Measurements from ENCODE around the gene LRP2.

Gene LRP2

DNA sequence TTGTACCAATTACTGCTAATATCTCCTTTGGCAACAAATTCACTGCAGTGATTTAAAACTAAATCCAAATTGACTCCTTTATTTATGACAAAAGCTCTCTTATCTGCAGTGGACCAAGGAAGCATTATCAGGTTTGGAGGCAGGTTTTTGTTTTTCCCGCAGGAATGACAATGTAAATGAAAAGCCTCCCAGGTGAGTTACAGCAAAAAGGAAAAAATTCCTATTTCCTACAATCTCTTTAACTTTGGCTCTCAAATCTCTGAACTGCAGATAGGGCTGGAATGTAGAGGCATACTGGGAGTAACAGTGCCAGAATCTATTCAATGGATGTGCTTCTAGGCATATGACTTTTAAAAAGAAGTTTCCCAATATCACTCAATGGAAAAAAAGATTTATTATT, 28.9 kb upstream of the LRP2 start:
- intact Hi-C loops (cut with DNase I; ENCODE audit: low total_unique reads): no loop called here
- Histone ChIP-seq H3K36me3 (no peaks in the 10 kb centered on the region), H3K4me1 (no peaks in the 10 kb centered on the region), H3K27ac (no peak overlapping the region), H3K9me3 (no peaks in the 10 kb centered on the region), H3K4me3 (no peak overlapping the region), H3K27me3 (no peaks in the 10 kb centered on the region)
- TF ChIP-seq, protein P1, sequence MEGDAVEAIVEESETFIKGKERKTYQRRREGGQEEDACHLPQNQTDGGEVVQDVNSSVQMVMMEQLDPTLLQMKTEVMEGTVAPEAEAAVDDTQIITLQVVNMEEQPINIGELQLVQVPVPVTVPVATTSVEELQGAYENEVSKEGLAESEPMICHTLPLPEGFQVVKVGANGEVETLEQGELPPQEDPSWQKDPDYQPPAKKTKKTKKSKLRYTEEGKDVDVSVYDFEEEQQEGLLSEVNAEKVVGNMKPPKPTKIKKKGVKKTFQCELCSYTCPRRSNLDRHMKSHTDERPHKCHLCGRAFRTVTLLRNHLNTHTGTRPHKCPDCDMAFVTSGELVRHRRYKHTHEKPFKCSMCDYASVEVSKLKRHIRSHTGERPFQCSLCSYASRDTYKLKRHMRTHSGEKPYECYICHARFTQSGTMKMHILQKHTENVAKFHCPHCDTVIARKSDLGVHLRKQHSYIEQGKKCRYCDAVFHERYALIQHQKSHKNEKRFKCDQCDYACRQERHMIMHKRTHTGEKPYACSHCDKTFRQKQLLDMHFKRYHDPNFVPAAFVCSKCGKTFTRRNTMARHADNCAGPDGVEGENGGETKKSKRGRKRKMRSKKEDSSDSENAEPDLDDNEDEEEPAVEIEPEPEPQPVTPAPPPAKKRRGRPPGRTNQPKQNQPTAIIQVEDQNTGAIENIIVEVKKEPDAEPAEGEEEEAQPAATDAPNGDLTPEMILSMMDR (IDR thresholded peaks at IDR 0.05): no peak
- DNase-seq: no peak

DNA sequence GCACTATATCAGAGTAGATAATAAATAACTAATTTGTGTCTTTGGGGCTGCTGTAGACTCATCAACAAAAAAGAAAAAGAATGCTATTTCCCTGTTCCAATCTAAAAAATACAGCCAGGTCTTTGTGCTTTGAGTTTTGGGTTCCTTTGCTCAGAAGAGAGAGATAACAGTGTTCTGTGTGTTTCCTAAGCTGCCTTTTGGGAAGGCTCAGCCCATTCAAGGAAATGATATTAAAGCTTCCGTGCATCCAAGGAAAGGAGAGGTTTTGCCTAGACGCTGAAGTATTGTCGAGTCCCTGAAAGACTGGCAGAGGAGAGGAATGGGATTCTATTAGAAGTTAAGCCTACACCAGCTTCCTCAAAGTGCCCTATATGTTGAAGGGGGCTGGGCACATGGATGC, 25.8 kb upstream of the LRP2 start:
- TF ChIP-seq, protein P1 (IDR thresholded peaks at IDR 0.05): no peak
- no peak overlapping the region for H3K27ac ChIP-seq
- intact Hi-C loops (cut with DNase I; ENCODE audit: low total_unique reads): no loop called here
- H3K4me1 ChIP-seq: no peaks in the 10 kb centered on the region
- H3K36me3 ChIP-seq: no peaks in the 10 kb centered on the region
- H3K9me3 ChIP-seq: no peaks in the 10 kb centered on the region
- no peak overlapping the region for H3K4me3 ChIP-seq
- DNase-seq: no peak
- no peaks in the 10 kb centered on the region for H3K27me3 ChIP-seq

DNA sequence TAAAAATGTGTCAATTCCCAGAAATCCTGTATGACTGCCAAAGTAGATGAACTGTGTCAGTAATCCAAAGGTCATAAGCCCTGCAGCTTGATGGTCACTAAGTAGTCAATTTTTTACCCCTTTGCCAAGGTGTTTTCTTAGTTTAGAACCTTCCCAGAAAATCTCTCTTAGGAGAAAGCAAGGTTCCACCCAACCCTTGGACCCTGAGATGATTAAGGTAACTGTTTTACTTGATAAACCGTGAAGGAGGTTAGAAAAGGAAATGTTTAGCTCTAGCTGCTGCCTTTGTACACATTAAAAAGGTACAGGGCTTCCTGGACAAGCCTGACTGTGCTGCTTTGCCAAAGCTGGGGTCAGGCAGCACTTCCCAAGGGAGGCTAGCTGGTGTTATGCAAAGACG, 24.4 kb upstream of the LRP2 start:
- no peaks in the 10 kb centered on the region for H3K4me1 ChIP-seq
- H3K36me3 ChIP-seq: no peaks in the 10 kb centered on the region
- no peak overlapping the region for H3K4me3 ChIP-seq
- H3K9me3 ChIP-seq: no peaks in the 10 kb centered on the region
- DNase-seq: no peak
- TF ChIP-seq, protein P1 (IDR thresholded peaks at IDR 0.05): no peak
- intact Hi-C loops (cut with DNase I; ENCODE audit: low total_unique reads): no loop called here
- H3K27ac ChIP-seq: no peak overlapping the region
- no peaks in the 10 kb centered on the region for H3K27me3 ChIP-seq

DNA sequence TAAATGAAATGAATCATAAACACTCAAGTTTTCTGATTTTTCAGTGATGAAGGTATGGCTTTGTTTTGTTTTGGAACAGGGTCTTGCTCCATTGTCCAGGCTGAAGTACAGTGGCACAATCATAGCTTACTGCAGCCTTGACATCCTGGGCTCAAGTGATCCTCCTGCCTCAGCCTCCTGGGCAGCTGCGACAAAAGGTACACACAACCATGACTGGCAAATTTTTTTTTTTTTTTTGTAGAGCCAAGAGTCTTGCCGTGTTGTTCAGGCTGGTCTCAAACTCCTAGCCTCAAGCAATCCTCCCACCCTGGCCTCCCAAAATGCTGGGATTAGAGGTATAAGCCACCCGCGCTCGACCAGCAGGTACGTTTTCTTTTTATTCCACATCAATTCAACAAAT, 22.5 kb upstream of the LRP2 start:
- no peaks in the 10 kb centered on the region for H3K36me3 ChIP-seq
- TF ChIP-seq, protein P1 (IDR thresholded peaks at IDR 0.05): no peak
- H3K27me3 ChIP-seq: no peaks in the 10 kb centered on the region
- H3K4me1 ChIP-seq: no peaks in the 10 kb centered on the region
- intact Hi-C loops (cut with DNase I; ENCODE audit: low total_unique reads): no loop called here
- H3K4me3 ChIP-seq: no peak overlapping the region
- no peak for DNase-seq
- no peaks in the 10 kb centered on the region for H3K9me3 ChIP-seq
- no peak overlapping the region for H3K27ac ChIP-seq

DNA sequence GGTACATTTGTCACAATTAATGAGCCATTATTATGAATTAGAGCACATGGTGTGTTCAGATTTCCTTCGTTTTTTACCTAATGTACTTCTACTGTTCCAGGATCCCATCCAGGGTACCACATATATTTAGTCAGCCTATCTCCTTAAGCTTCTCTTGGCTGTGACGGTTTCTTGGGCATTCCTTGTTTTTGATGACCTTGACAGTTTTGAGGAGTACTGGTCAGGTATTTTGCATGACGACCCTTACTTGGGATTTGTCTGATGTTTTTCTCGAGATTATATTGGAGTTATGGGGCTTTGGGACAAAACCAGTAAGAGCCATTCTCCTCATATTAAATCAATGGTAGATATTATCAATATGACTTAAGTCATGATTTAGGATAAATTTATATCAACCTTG, 10.2 kb upstream of the LRP2 start:
- Histone ChIP-seq H3K27ac (no peak overlapping the region), H3K4me3 (no peak overlapping the region), H3K9me3 (no peaks in the 10 kb centered on the region), H3K36me3 (no peaks in the 10 kb centered on the region), H3K4me1 (no peaks in the 10 kb centered on the region), H3K27me3 (no peaks in the 10 kb centered on the region)
- no peak for DNase-seq
- intact Hi-C loops (cut with DNase I; ENCODE audit: low total_unique reads): no loop called here
- TF ChIP-seq, protein P1 (IDR thresholded peaks at IDR 0.05): no peak

DNA sequence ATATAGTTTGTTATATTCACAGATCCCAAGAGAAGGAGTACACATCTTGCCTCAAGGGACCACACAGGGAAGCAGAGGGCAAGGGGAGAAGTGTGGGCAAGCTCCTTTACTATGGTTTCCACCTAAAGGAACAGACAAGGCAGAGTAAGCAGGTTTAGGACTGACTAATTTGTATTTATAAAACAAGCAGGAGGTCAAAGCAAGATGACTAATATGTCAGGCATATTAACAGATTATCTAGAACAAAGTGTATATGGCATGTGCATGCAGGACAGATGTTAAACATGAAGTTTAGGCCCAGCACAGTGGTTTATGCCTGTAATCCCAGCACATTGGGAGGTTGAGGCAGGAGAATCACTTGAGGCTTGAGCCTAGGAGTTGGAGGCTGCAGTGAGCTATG, 3.7 kb upstream of the LRP2 start:
- TF ChIP-seq, protein P1 (IDR thresholded peaks at IDR 0.05): no peak
- Histone ChIP-seq H3K9me3 (no peaks in the 10 kb centered on the region), H3K27me3 (peaks cover 0 to 26% of the 10 kb centered on the region in 2 donors), H3K4me1 (peaks cover 0 to 42% (median 35%) of the 10 kb centered on the region in 4 donors), H3K27ac (no peak overlapping the region), H3K4me3 (no peak overlapping the region), H3K36me3 (no peaks in the 10 kb centered on the region)
- no peak for DNase-seq
- intact Hi-C loops (cut with DNase I; ENCODE audit: low total_unique reads): no loop called here
